Activated T-cell treated with anti-CD3 and anti-CD28 coated beads, Interleukin-2, amount 50 U/mL, for 72 hours (primary cell): Measurements from ENCODE around the gene C6orf89. TPM values are rescaled to one million over a fixed set of nuclear protein-coding genes. Genes with fewer than 3 reads are reported as not detected.
A peak's percentile ranks its signal among the peaks of the same experiment; 100 is the strongest.

Source experiments
- ATAC-seq, 2 donors: fragments of 150-1000 bp; cut with Tn5 transposase; replicated peaks in 1 of 2; 2 replicates each; pipeline ENCODE4 v1.10.0; 2021; ENCODE audit warnings: moderate library complexity in 2 of 2, mild to moderate bottlenecking in 1 of 2
- DNase-seq, 2 donors: peaks; one replicate each; pipeline ENCODE4 v3.0.0; 2021 to 2022; ENCODE audit warnings: mixed read lengths in 1 of 2
- H3K27ac Mint-ChIP-seq: one replicate; pipeline ENCODE4 v1.8.0; 2022; ENCODE audit warnings: mild to moderate bottlenecking, moderate library complexity, mixed read lengths
- H3K27me3 Mint-ChIP-seq: one replicate; pipeline ENCODE4 v1.8.0; 2022; ENCODE audit warnings: low read depth, mixed read lengths
- H3K36me3 Mint-ChIP-seq, 2 donors: one replicate each; pipeline ENCODE4 v1.8.0; 2022; ENCODE audit warnings: mixed read lengths in 2 of 2, mild to moderate bottlenecking in 1 of 2; ENCODE audit not compliant: insufficient read depth in 2 of 2
- H3K4me1 Mint-ChIP-seq: one replicate; pipeline ENCODE4 v1.8.0; 2022; ENCODE audit warnings: low read depth, mixed read lengths
- H3K4me3 Mint-ChIP-seq, 2 donors: one replicate each; pipeline ENCODE4 v1.8.0; 2022; ENCODE audit warnings: mild to moderate bottlenecking in 2 of 2, mixed read lengths in 2 of 2, moderate library complexity in 2 of 2
- H3K9me3 Mint-ChIP-seq, 2 donors: one replicate each; pipeline ENCODE4 v1.8.0; 2022; ENCODE audit warnings: mixed read lengths in 2 of 2
- total RNA-seq, 2 donors: library from RNA; stranded (reverse); gene quantifications; one replicate each; pipeline ENCODE4 v1.2.3, GENCODE V29; 2022

C6orf89 gene
- total RNA-seq, 2 donors from 2014 or later: 53.1 to 54.6 TPM

GRCh38 chr6:36967757-36968156, 82.0 kb downstream of the C6orf89 start:
- no peaks in the 10 kb centered on the region for H3K27me3 Mint-ChIP-seq
- peaks cover 25% of the 10 kb centered on the region for H3K4me1 Mint-ChIP-seq
- DNase-seq: no peak
- H3K4me3 Mint-ChIP-seq: no peak overlapping the region
- ATAC-seq: peak in 1 of 2 donors; percentile 22
- H3K36me3 Mint-ChIP-seq: peaks cover 8 to 14% of the 10 kb centered on the region in 2 donors
- H3K27ac Mint-ChIP-seq: no peak overlapping the region
- H3K9me3 Mint-ChIP-seq: no peaks in the 10 kb centered on the region

- Mint-ChIP-seq H3K27me3 (no peaks in the 10 kb centered on the region), H3K4me3 (no peak overlapping the region), H3K4me1 (peaks cover 19% of the 10 kb centered on the region), H3K36me3 (peaks cover 8 to 17% of the 10 kb centered on the region in 2 donors), H3K27ac (no peak overlapping the region), H3K9me3 (no peaks in the 10 kb centered on the region)
- ATAC-seq (no peak), DNase-seq (no peak)
Observed at GRCh38 chr6:36968266-36968977, 82.7 kb downstream of the C6orf89 start.

GRCh38 chr6:36969240-36969691, 83.5 kb downstream of the C6orf89 start:
- ATAC-seq: no peak
- H3K9me3 Mint-ChIP-seq: no peaks in the 10 kb centered on the region
- H3K4me3 Mint-ChIP-seq: no peak overlapping the region
- H3K4me1 Mint-ChIP-seq: peaks cover 11% of the 10 kb centered on the region
- DNase-seq: no peak
- no peak overlapping the region for H3K27ac Mint-ChIP-seq
- no peaks in the 10 kb centered on the region for H3K27me3 Mint-ChIP-seq
- H3K36me3 Mint-ChIP-seq: peaks cover 8 to 17% of the 10 kb centered on the region in 2 donors

- peaks cover 4% of the 10 kb centered on the region for H3K4me1 Mint-ChIP-seq
- ATAC-seq (no peak), DNase-seq (no peak)
- peak overlapping the region; percentile 48 for H3K27ac Mint-ChIP-seq
- no peaks in the 10 kb centered on the region for H3K9me3 Mint-ChIP-seq
- H3K36me3 Mint-ChIP-seq: peaks cover 8 to 17% of the 10 kb centered on the region in 2 donors
- H3K27me3 Mint-ChIP-seq: no peaks in the 10 kb centered on the region
- no peak overlapping the region for H3K4me3 Mint-ChIP-seq
Observed at GRCh38 chr6:36969988-36970891, 84.5 kb downstream of the C6orf89 start.

- Mint-ChIP-seq H3K9me3 (no peaks in the 10 kb centered on the region), H3K27me3 (no peaks in the 10 kb centered on the region), H3K36me3 (peaks cover 8 to 20% of the 10 kb centered on the region in 2 donors), H3K4me1 (no peaks in the 10 kb centered on the region), H3K27ac (peak overlapping the region; percentile 31), H3K4me3 (no peak overlapping the region)
- ATAC-seq: no peak
- DNase-seq: no peak
Observed at GRCh38 chr6:36970892-36971842, 85.4 kb downstream of the C6orf89 start.

GRCh38 chr6:36971921-36972673, 86.3 kb downstream of the C6orf89 start:
- Mint-ChIP-seq H3K9me3 (no peaks in the 10 kb centered on the region), H3K4me3 (no peak overlapping the region), H3K27me3 (no peaks in the 10 kb centered on the region), H3K27ac (peak overlapping the region; percentile 65), H3K36me3 (peaks cover 8 to 20% of the 10 kb centered on the region in 2 donors), H3K4me1 (no peaks in the 10 kb centered on the region)
- no peak for DNase-seq
- no peak for ATAC-seq

GRCh38 chr6:36973190-36973589, 87.4 kb downstream of the C6orf89 start:
- ATAC-seq (no peak), DNase-seq (no peak)
- Mint-ChIP-seq H3K36me3 (peaks cover 6 to 18% of the 10 kb centered on the region in 2 donors), H3K4me1 (no peaks in the 10 kb centered on the region), H3K27ac (no peak overlapping the region), H3K27me3 (no peaks in the 10 kb centered on the region), H3K9me3 (no peaks in the 10 kb centered on the region), H3K4me3 (no peak overlapping the region)

GRCh38 chr6:36973647-36974046, 87.9 kb downstream of the C6orf89 start:
- no peaks in the 10 kb centered on the region for H3K9me3 Mint-ChIP-seq
- DNase-seq: no peak
- H3K36me3 Mint-ChIP-seq: peaks cover 6 to 19% of the 10 kb centered on the region in 2 donors
- H3K4me3 Mint-ChIP-seq: no peak overlapping the region
- H3K4me1 Mint-ChIP-seq: no peaks in the 10 kb centered on the region
- no peak for ATAC-seq
- no peaks in the 10 kb centered on the region for H3K27me3 Mint-ChIP-seq
- H3K27ac Mint-ChIP-seq: no peak overlapping the region

- H3K27ac Mint-ChIP-seq: no peak overlapping the region
- ATAC-seq (no peak), DNase-seq (no peak)
- peaks cover 4 to 15% of the 10 kb centered on the region in 2 donors for H3K36me3 Mint-ChIP-seq
- H3K4me1 Mint-ChIP-seq: peaks cover 16% of the 10 kb centered on the region
- H3K27me3 Mint-ChIP-seq: no peaks in the 10 kb centered on the region
- H3K4me3 Mint-ChIP-seq: no peak overlapping the region
- no peaks in the 10 kb centered on the region for H3K9me3 Mint-ChIP-seq
Observed at GRCh38 chr6:36975231-36976006, 89.7 kb downstream of the C6orf89 start.

- Mint-ChIP-seq H3K4me1 (peaks cover 21% of the 10 kb centered on the region), H3K4me3 (no peak overlapping the region), H3K27ac (no peak overlapping the region), H3K27me3 (no peaks in the 10 kb centered on the region), H3K36me3 (peaks cover 4 to 17% of the 10 kb centered on the region in 2 donors), H3K9me3 (no peaks in the 10 kb centered on the region)
- DNase-seq: no peak
- no peak for ATAC-seq
Observed at GRCh38 chr6:36976007-36976264, 90.2 kb downstream of the C6orf89 start.

- no peak overlapping the region for H3K27ac Mint-ChIP-seq
- H3K4me1 Mint-ChIP-seq: peaks cover 24% of the 10 kb centered on the region
- H3K27me3 Mint-ChIP-seq: no peaks in the 10 kb centered on the region
- H3K9me3 Mint-ChIP-seq: no peaks in the 10 kb centered on the region
- DNase-seq (no peak), ATAC-seq (no peak)
- peaks cover 2 to 17% of the 10 kb centered on the region in 2 donors for H3K36me3 Mint-ChIP-seq
- H3K4me3 Mint-ChIP-seq: no peak overlapping the region
Observed at GRCh38 chr6:36976509-36976908, 90.8 kb downstream of the C6orf89 start.

GRCh38 chr6:36976931-36977330, 91.2 kb downstream of the C6orf89 start:
- ATAC-seq (no peak), DNase-seq (no peak)
- no peak overlapping the region for H3K4me3 Mint-ChIP-seq
- peaks cover 0 to 17% of the 10 kb centered on the region in 2 donors for H3K36me3 Mint-ChIP-seq
- no peak overlapping the region for H3K27ac Mint-ChIP-seq
- no peaks in the 10 kb centered on the region for H3K9me3 Mint-ChIP-seq
- H3K27me3 Mint-ChIP-seq: no peaks in the 10 kb centered on the region
- peaks cover 29% of the 10 kb centered on the region for H3K4me1 Mint-ChIP-seq
